H9 (cell line): ENCODE data around the gene NEDD4L. TPM values are rescaled to one million over a fixed set of nuclear protein-coding genes. Genes with fewer than 3 reads are reported as not detected.
A peak's percentile ranks its signal among the peaks of the same experiment; 100 is the strongest.

Experiments
- DNase-seq: peaks from one replicate; pipeline ENCODE4 v3.0.0-alpha.2; 2017
- H2AFZ ChIP-seq: one replicate; pipeline ENCODE4 v1.6.1; 2013; ENCODE audit warnings: mild to moderate bottlenecking, low read length, control low read depth, moderate library complexity
- H2AK5ac ChIP-seq: 2 replicates; pipeline ENCODE4 v1.6.1; 2013; ENCODE audit warnings: low read length, control low read depth, mixed read lengths; ENCODE audit not compliant: insufficient read length
- H2BK120ac ChIP-seq: one replicate; pipeline ENCODE4 v1.6.1; 2013; ENCODE audit warnings: low read depth, mild to moderate bottlenecking, low read length, control low read depth, inconsistent platforms; ENCODE audit not compliant: poor library complexity, severe bottlenecking
- H2BK12ac ChIP-seq: 2 replicates; pipeline ENCODE4 v1.6.1; 2013; ENCODE audit warnings: low read length, control low read depth, mixed read lengths, low read depth; ENCODE audit not compliant: insufficient read length
- H2BK15ac ChIP-seq: 2 replicates; pipeline ENCODE4 v1.6.1; 2013; ENCODE audit warnings: low read depth, low read length, control low read depth
- H2BK20ac ChIP-seq: one replicate; pipeline ENCODE4 v1.6.1; 2013; ENCODE audit warnings: low read depth, mild to moderate bottlenecking, low read length, control low read depth, inconsistent platforms; ENCODE audit not compliant: poor library complexity, severe bottlenecking
- H2BK5ac ChIP-seq: 2 replicates; pipeline ENCODE4 v1.6.1; 2013; ENCODE audit warnings: low read length, control low read depth, mixed read lengths; ENCODE audit not compliant: insufficient read length
- H3K14ac ChIP-seq: 2 replicates; pipeline ENCODE4 v1.6.1; 2013; ENCODE audit warnings: low read length, control low read depth; ENCODE audit not compliant: insufficient read depth
- H3K18ac ChIP-seq: 2 replicates; pipeline ENCODE4 v1.6.1; 2013; ENCODE audit warnings: low read depth, mild to moderate bottlenecking, mixed read lengths, low read length, control low read depth; ENCODE audit not compliant: insufficient read length
- H3K23ac ChIP-seq: 2 replicates; pipeline ENCODE4 v1.6.1; 2013; ENCODE audit warnings: low read length, control low read depth, mixed read lengths, low read depth; ENCODE audit not compliant: insufficient read length
- H3K23me2 ChIP-seq: 2 replicates; pipeline ENCODE4 v1.6.1; 2013; ENCODE audit warnings: low read depth, mild to moderate bottlenecking, mixed read lengths, low read length, control low read depth; ENCODE audit not compliant: insufficient read length, poor library complexity, severe bottlenecking
- H3K27ac ChIP-seq: 2 replicates; pipeline ENCODE4 v1.5.1; 2013; ENCODE audit warnings: low read length, control low read depth, mixed read lengths, low read depth; ENCODE audit not compliant: insufficient read length
- H3K27me3 ChIP-seq: 2 replicates; pipeline ENCODE4 v1.6.1; 2013; ENCODE audit warnings: low read length, control low read depth, inconsistent platforms; ENCODE audit not compliant: insufficient read depth
- H3K4ac ChIP-seq: 2 replicates; pipeline ENCODE4 v1.6.1; 2013; ENCODE audit warnings: low read depth, mild to moderate bottlenecking, control low read depth, inconsistent platforms, low read length, moderate library complexity
- H3K4me1 ChIP-seq: 2 replicates; pipeline ENCODE4 v1.6.1; 2013; ENCODE audit warnings: low read length, control low read depth, inconsistent platforms; ENCODE audit not compliant: insufficient read depth
- H3K4me2 ChIP-seq: 2 replicates; pipeline ENCODE4 v1.6.1; 2013; ENCODE audit warnings: low read length, control low read depth, mixed read lengths; ENCODE audit not compliant: insufficient read length, insufficient read depth
- H3K56ac ChIP-seq: 2 replicates; pipeline ENCODE4 v1.6.1; 2013; ENCODE audit warnings: low read depth, mild to moderate bottlenecking, mixed read lengths, low read length, control low read depth; ENCODE audit not compliant: insufficient read length
- H3K79me1 ChIP-seq: 2 replicates; pipeline ENCODE4 v1.6.1; 2013; ENCODE audit warnings: low read depth, mild to moderate bottlenecking, moderate library complexity, low read length, control low read depth, inconsistent platforms; ENCODE audit not compliant: insufficient read depth, poor library complexity, severe bottlenecking
- H3K79me2 ChIP-seq: 2 replicates; pipeline ENCODE4 v1.6.1; 2013; ENCODE audit warnings: low read length, control low read depth, inconsistent platforms; ENCODE audit not compliant: insufficient read depth
- H3K9ac ChIP-seq: 2 replicates; pipeline ENCODE4 v1.6.1; 2013; ENCODE audit warnings: low read length, control low read depth, mixed read lengths; ENCODE audit not compliant: insufficient read length; ENCODE audit errors: extremely low read depth
- H3K9me3 ChIP-seq: one replicate; pipeline ENCODE4 v1.6.1; 2013; ENCODE audit warnings: low read depth, low read length, inconsistent platforms; ENCODE audit not compliant: control insufficient read depth
- H3T11ph ChIP-seq: one replicate; pipeline ENCODE4 v1.6.1; 2013; ENCODE audit warnings: mild to moderate bottlenecking, low read length, control low read depth, inconsistent platforms
- H4K20me1 ChIP-seq: one replicate; pipeline ENCODE4 v1.6.1; 2013; ENCODE audit not compliant: control insufficient read depth, insufficient read length, insufficient read depth
- H4K5ac ChIP-seq: 2 replicates; pipeline ENCODE4 v1.6.1; 2013; ENCODE audit warnings: low read depth, mild to moderate bottlenecking, mixed read lengths, low read length, control low read depth; ENCODE audit not compliant: insufficient read length
- H4K8ac ChIP-seq: replicated peaks from 2 replicates; pipeline ENCODE4 v1.6.1; 2013; ENCODE audit warnings: low read length, control low read depth, mixed read lengths, low read depth; ENCODE audit not compliant: insufficient read length
- H4K91ac ChIP-seq: 2 replicates; pipeline ENCODE4 v1.6.1; 2013; ENCODE audit warnings: low read depth, mild to moderate bottlenecking, moderate library complexity, mixed read lengths, low read length, control low read depth; ENCODE audit not compliant: insufficient read length
- H3K27ac Mint-ChIP-seq, 3 experiments: 2 replicates in 2 of 3; 3 replicates in 1 of 3; pipeline ENCODE4 v1.8.0; 2020 to 2021; ENCODE audit warnings: mixed read lengths in 3 of 3, mild to moderate bottlenecking in 1 of 3, moderate library complexity in 1 of 3
- H3K27me3 Mint-ChIP-seq: 2 replicates; pipeline ENCODE4 v1.8.0; 2021; ENCODE audit warnings: low read depth, mild to moderate bottlenecking, moderate library complexity, mixed read lengths
- H3K36me3 Mint-ChIP-seq, 3 experiments: 2 replicates in 2 of 3; 3 replicates in 1 of 3; pipeline ENCODE4 v1.8.0; 2020 to 2021; ENCODE audit warnings: low read depth in 3 of 3, mixed read lengths in 3 of 3; ENCODE audit not compliant: insufficient read depth in 1 of 3
- H3K4me1 Mint-ChIP-seq, 2 experiments: 2 replicates each; pipeline ENCODE4 v1.8.0; 2020; ENCODE audit warnings: mixed read lengths in 2 of 2
- H3K4me3 Mint-ChIP-seq, 2 experiments: 2 replicates in 1 of 2; 3 replicates in 1 of 2; pipeline ENCODE4 v1.8.0; 2020 to 2021; ENCODE audit warnings: mild to moderate bottlenecking in 2 of 2, mixed read lengths in 2 of 2, moderate library complexity in 1 of 2
- H3K9me3 Mint-ChIP-seq, 2 experiments: 2 replicates in 1 of 2; 3 replicates in 1 of 2; pipeline ENCODE4 v1.8.0; 2020; ENCODE audit warnings: mild to moderate bottlenecking in 2 of 2, mixed read lengths in 2 of 2, moderate library complexity in 1 of 2
- WGBS: extraction: QIAGEN DNeasy Blood & Tissue Kit; methylation state at CpG from one replicate; pipeline ENCODE4 v1.1.7; 2013; ENCODE audit warnings: missing lambda C conversion rate, low lambda C conversion rate, mixed read lengths; ENCODE audit not compliant: insufficient read length; ENCODE audit errors: extremely low coverage; 5-methylcytosine and 5-hydroxymethylcytosine counted together
- total RNA-seq: library from RNA; stranded (reverse); gene quantifications from 2 replicates; pipeline ENCODE4 v1.2.1, GENCODE V29; 2021
- TF ChIP-seq, protein P1 (sequence below): fragments of 200-600 bp; sonication (generic); conservative IDR thresholded peaks from 3 replicates; pipeline ENCODE4 v1.8.0; 2021; ENCODE audit warnings: antibody characterized with exemption, mild to moderate bottlenecking

The NEDD4L gene
- total RNA-seq, 1 experiment from 2014 or later: 76.3 TPM

DNA sequence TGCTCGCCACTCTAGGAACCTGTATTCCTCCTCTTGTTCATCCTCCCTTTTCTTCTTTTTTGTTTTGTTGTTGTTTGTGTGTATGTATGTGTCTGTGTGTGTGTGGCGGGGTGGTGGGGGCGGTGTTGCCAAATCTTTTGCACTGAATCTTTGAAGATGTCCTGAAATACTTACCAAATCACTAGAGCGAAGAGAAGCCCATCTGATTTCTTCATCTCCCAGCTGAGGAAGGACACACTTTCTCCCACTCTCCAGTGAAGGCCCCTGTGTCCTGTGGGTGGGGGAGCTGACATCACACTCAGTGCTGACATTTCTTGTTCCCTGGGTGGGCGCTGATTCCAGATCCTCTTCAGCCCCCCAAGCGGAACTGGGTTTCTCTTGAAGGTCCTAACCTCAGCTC, 74.5 kb downstream of the NEDD4L start:
- no peaks in the 10 kb centered on the region for H3K27me3 Mint-ChIP-seq
- H3K4me3 Mint-ChIP-seq: no peak overlapping the region
- no peak overlapping the region for H3K56ac ChIP-seq
- no peaks in the 10 kb centered on the region for H3K27me3 ChIP-seq
- no peak overlapping the region for H2AK5ac ChIP-seq
- no peaks in the 10 kb centered on the region for H3K9me3 Mint-ChIP-seq
- H3K23ac ChIP-seq: no peak overlapping the region
- no peak overlapping the region for H3T11ph ChIP-seq
- no CpG with 5 or more reads among the region's 6 CpGs for WGBS
- no peak overlapping the region for H3K27ac ChIP-seq
- no peak overlapping the region for H3K9ac ChIP-seq
- H4K91ac ChIP-seq: no peak overlapping the region
- H3K23me2 ChIP-seq: no peaks in the 10 kb centered on the region
- H3K79me1 ChIP-seq: no peaks in the 10 kb centered on the region
- H3K18ac ChIP-seq: no peak overlapping the region
- no peak overlapping the region for H4K8ac ChIP-seq
- H3K14ac ChIP-seq: no peak overlapping the region
- no peak overlapping the region for H4K5ac ChIP-seq
- no peak for DNase-seq
- TF ChIP-seq, protein P1, sequence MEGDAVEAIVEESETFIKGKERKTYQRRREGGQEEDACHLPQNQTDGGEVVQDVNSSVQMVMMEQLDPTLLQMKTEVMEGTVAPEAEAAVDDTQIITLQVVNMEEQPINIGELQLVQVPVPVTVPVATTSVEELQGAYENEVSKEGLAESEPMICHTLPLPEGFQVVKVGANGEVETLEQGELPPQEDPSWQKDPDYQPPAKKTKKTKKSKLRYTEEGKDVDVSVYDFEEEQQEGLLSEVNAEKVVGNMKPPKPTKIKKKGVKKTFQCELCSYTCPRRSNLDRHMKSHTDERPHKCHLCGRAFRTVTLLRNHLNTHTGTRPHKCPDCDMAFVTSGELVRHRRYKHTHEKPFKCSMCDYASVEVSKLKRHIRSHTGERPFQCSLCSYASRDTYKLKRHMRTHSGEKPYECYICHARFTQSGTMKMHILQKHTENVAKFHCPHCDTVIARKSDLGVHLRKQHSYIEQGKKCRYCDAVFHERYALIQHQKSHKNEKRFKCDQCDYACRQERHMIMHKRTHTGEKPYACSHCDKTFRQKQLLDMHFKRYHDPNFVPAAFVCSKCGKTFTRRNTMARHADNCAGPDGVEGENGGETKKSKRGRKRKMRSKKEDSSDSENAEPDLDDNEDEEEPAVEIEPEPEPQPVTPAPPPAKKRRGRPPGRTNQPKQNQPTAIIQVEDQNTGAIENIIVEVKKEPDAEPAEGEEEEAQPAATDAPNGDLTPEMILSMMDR: no peak
- no peaks in the 10 kb centered on the region for H3K36me3 Mint-ChIP-seq
- H2AFZ ChIP-seq: no peak overlapping the region
- no peak overlapping the region for H3K4ac ChIP-seq
- H2BK20ac ChIP-seq: no peak overlapping the region
- H3K4me1 ChIP-seq: peaks cover 7% of the 10 kb centered on the region; the same call in 1 of the 2 replicates
- peak overlapping the region in 2 of 3 experiments; percentile 13 to 47; a peak in 3 of 7 replicates for H3K27ac Mint-ChIP-seq
- no peak overlapping the region for H2BK5ac ChIP-seq
- no peaks in the 10 kb centered on the region for H3K9me3 ChIP-seq
- H2BK12ac ChIP-seq: no peak overlapping the region
- H3K4me1 Mint-ChIP-seq: peaks cover 49 to 59% of the 10 kb centered on the region in 2 experiments
- H4K20me1 ChIP-seq: no peaks in the 10 kb centered on the region
- peaks cover 2% of the 10 kb centered on the region; the same call in 1 of the 2 replicates for H3K79me2 ChIP-seq
- no peak overlapping the region for H2BK120ac ChIP-seq
- H2BK15ac ChIP-seq: no peak overlapping the region
- H3K4me2 ChIP-seq: no peak overlapping the region
